ENCODE data around the gene MCM3. TPM values are rescaled to one million over a fixed set of nuclear protein-coding genes. Genes with fewer than 3 reads are reported as not detected.

The MCM3 gene
- total RNA-seq, 1 donor from 2014 or later, result 122 TPM

DNA sequence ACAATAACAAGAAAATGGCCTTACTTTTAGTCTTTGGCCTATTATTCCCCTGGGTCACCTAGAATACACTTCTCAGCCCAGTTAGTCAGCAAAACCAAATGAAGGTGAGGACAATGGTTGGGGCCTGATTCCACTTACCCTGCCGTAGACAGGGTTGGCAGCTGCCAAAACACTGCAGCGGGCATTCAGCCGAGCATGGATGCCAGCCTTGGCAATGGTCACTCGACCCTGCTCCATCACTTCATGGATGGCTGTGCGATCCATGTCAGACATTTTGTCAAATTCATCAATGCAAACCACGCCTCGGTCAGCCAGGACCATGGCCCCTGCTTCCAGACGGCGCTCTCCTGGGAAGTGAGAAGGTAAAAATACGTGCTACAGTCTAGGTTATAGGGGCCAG lies 8.4 kb downstream of the MCM3 start:
- no peak for DNase-seq (ENCODE audit: extremely low spot score, unreplicated experiment)
- Mint-ChIP-seq H3K9me3 (no peaks in the 10 kb centered on the region), H3K4me1 (ENCODE audit: unreplicated experiment) (no peaks in the 10 kb centered on the region), H3K4me3 (no peak overlapping the region), H3K27ac (no peak overlapping the region), H3K36me3 (peaks cover 44% of the 10 kb centered on the region), H3K27me3 (no peaks in the 10 kb centered on the region)
- TF ChIP-seq, protein P1, sequence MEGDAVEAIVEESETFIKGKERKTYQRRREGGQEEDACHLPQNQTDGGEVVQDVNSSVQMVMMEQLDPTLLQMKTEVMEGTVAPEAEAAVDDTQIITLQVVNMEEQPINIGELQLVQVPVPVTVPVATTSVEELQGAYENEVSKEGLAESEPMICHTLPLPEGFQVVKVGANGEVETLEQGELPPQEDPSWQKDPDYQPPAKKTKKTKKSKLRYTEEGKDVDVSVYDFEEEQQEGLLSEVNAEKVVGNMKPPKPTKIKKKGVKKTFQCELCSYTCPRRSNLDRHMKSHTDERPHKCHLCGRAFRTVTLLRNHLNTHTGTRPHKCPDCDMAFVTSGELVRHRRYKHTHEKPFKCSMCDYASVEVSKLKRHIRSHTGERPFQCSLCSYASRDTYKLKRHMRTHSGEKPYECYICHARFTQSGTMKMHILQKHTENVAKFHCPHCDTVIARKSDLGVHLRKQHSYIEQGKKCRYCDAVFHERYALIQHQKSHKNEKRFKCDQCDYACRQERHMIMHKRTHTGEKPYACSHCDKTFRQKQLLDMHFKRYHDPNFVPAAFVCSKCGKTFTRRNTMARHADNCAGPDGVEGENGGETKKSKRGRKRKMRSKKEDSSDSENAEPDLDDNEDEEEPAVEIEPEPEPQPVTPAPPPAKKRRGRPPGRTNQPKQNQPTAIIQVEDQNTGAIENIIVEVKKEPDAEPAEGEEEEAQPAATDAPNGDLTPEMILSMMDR (conservative IDR thresholded peaks at IDR 0.05), result no peak

DNA sequence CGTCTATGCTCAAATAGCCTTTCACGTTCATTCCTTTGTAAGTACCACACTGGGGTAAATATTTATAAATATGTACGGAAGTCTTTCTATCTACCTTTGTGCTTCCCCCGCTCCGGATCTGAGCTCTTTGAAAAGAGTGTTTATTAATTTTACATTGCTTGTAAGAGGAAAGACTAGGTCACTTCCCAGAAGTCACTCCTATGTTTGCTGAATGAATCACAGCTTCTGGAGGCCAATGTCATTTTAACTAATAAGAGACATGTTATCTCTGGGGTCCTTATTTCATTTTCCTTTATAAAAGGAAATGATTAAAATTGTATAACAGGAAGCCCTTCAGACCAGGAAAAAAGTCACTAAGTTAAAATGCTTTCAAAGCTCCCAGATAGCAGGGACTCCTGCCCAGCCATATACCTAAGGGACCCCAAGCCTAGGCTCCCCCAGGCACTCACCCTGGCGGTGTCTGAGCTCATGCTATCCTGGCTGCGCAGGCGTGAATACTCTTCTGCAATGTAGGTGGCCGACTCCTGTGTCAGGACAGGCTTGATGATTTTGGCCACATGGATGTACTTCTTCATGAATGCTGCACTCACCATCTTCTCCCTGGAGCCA lies 12.6 kb downstream of the MCM3 start:
- no peak overlapping the region for H3K27ac Mint-ChIP-seq
- no peaks in the 10 kb centered on the region for H3K27me3 Mint-ChIP-seq
- no peak for DNase-seq (ENCODE audit: extremely low spot score, unreplicated experiment)
- H3K4me1 Mint-ChIP-seq (ENCODE audit: unreplicated experiment), result no peaks in the 10 kb centered on the region
- no peaks in the 10 kb centered on the region for H3K9me3 Mint-ChIP-seq
- H3K4me3 Mint-ChIP-seq, result no peak overlapping the region
- TF ChIP-seq, protein P1 (conservative IDR thresholded peaks at IDR 0.05), result no peak
- peaks cover 47% of the 10 kb centered on the region for H3K36me3 Mint-ChIP-seq

- Mint-ChIP-seq H3K27ac (peak overlapping the region; percentile 66), H3K27me3 (no peaks in the 10 kb centered on the region), H3K9me3 (no peaks in the 10 kb centered on the region), H3K4me3 (no peak overlapping the region), H3K4me1 (ENCODE audit: unreplicated experiment) (peaks cover 5% of the 10 kb centered on the region), H3K36me3 (peaks cover 30% of the 10 kb centered on the region)
- TF ChIP-seq, protein P1 (conservative IDR thresholded peaks at IDR 0.05), result peak; percentile 97
- DNase-seq (ENCODE audit: extremely low spot score, unreplicated experiment), result peak; percentile 78
Observed at GRCh38 chr6:52263709-52264540, 20.6 kb downstream of the MCM3 start.

GRCh38 chr6:52262620-52263344 lies 21.8 kb downstream of the MCM3 start:
- Mint-ChIP-seq H3K27ac (no peak overlapping the region), H3K9me3 (no peaks in the 10 kb centered on the region), H3K27me3 (no peaks in the 10 kb centered on the region), H3K4me3 (no peak overlapping the region), H3K36me3 (peaks cover 22% of the 10 kb centered on the region), H3K4me1 (ENCODE audit: unreplicated experiment) (peaks cover 5% of the 10 kb centered on the region)
- TF ChIP-seq, protein P1 (conservative IDR thresholded peaks at IDR 0.05), result no peak
- no peak for DNase-seq (ENCODE audit: extremely low spot score, unreplicated experiment)

DNA sequence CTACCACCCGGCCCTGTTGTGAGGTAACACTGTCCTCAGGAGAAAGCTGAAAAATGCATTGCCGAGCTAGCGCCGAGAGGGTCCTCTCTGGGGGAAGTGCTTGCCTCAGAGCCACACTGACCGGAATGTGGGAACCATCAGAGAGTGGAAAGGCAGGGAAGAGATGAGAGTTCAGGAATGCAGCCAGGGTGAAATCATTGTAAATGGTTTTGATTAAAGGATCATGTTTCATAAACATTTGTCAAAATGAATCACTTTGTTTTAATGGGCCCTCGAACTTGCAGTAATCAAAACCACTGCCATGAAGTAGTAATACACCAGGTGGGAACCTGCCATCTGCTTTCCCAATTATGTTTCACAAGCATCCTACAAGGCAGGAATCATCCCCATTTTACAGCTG lies 23.3 kb downstream of the MCM3 start:
- Mint-ChIP-seq H3K9me3 (no peaks in the 10 kb centered on the region), H3K4me1 (ENCODE audit: unreplicated experiment) (peaks cover 5% of the 10 kb centered on the region), H3K27ac (no peak overlapping the region), H3K4me3 (no peak overlapping the region), H3K27me3 (no peaks in the 10 kb centered on the region), H3K36me3 (peaks cover 19% of the 10 kb centered on the region)
- TF ChIP-seq, protein P1 (conservative IDR thresholded peaks at IDR 0.05), result no peak
- no peak for DNase-seq (ENCODE audit: extremely low spot score, unreplicated experiment)
